Panc1 (cell line): ENCODE measurements around the gene CAVIN1. TPM values are rescaled to one million over a fixed set of nuclear protein-coding genes. Genes with fewer than 3 reads are reported as not detected.
A peak's percentile ranks its signal among the peaks of the same experiment; 100 is the strongest.

Experiments
- ATAC-seq: fragments of 200-7000 bp; cut with Tn5 transposase; 2 replicates; pipeline ENCODE4 v1.9.1; 2020; ENCODE audit warnings: mild to moderate bottlenecking, moderate library complexity
- BruUV-seq: library from RNA; stranded (reverse); fragments of 400-500 nt; replicated peaks from 2 replicates; lab custom pipeline; 2021; lab: Mats Ljungman, UMichigan
- CTCF ChIA-PET: fragments of 300-600 bp; sonication (Branson Sonifier 250); formaldehyde crosslinking; loops from one replicate; lab custom pipeline; 2022; ENCODE audit warnings: antibody characterized with exemption; lab: Charles Lee
- POLR2A ChIA-PET: fragments of 300-600 bp; sonication (Branson Sonifier 250); formaldehyde crosslinking; loops from one replicate; lab custom pipeline; 2022; ENCODE audit warnings: antibody characterized with exemption; lab: Charles Lee
- DNase-seq: peaks from one replicate; pipeline ENCODE4 v3.0.0-alpha.2; 2010; ENCODE audit warnings: low read depth, low spot score
- H3K27ac ChIP-seq: 2 replicates; pipeline ENCODE4 v1.5.1; 2011; ENCODE audit warnings: mild to moderate bottlenecking, low read length, inconsistent platforms
- H3K27me3 ChIP-seq: fragments of 200-500 bp; sonication (Bioruptor generic); 2 replicates; pipeline ENCODE4 v1.6.0; 2014; ENCODE audit warnings: low read length, inconsistent platforms; ENCODE audit not compliant: control insufficient read depth, insufficient read depth
- H3K36me3 ChIP-seq: fragments of 200-500 bp; sonication (Bioruptor generic); 2 replicates; pipeline ENCODE4 v1.5.1; 2014; ENCODE audit warnings: inconsistent platforms, mild to moderate bottlenecking, low read length, moderate library complexity; ENCODE audit not compliant: control insufficient read depth, insufficient read depth
- H3K4me1 ChIP-seq: 2 replicates; pipeline ENCODE4 v1.5.1; 2011; ENCODE audit warnings: inconsistent platforms, mild to moderate bottlenecking, low read length, moderate library complexity; ENCODE audit not compliant: control insufficient read depth, insufficient read depth
- H3K4me3 ChIP-seq, 2 experiments: 2 replicates each; pipeline ENCODE4 v1.5.1; 2011 to 2012; ENCODE audit warnings: low read depth in 2 of 2, low read length in 2 of 2, mild to moderate bottlenecking in 2 of 2, inconsistent platforms in 1 of 2, moderate library complexity in 1 of 2
- H3K9me3 ChIP-seq: fragments of 200-500 bp; sonication (Bioruptor generic); 2 replicates; pipeline ENCODE4 v1.5.1; 2014; ENCODE audit warnings: low read depth, mild to moderate bottlenecking, inconsistent platforms, low read length, moderate library complexity; ENCODE audit not compliant: control insufficient read depth, insufficient read depth
- CTCF ChIP-seq: fragments of 450-650 bp; IDR thresholded peaks from 2 replicates; pipeline ENCODE4 v1.5.1; 2017; ENCODE audit warnings: mild to moderate bottlenecking
- REST ChIP-seq, 2 experiments: IDR thresholded peaks; 2 replicates each; pipeline ENCODE4 v1.6.1; 2011 to 2012; ENCODE audit warnings: low read depth in 2 of 2, control low read depth in 1 of 2, low read length in 1 of 2, mild to moderate bottlenecking in 1 of 2, moderate library complexity in 1 of 2; ENCODE audit not compliant: insufficient read depth in 1 of 2
- SIN3A ChIP-seq: IDR thresholded peaks from 2 replicates; pipeline ENCODE4 v1.6.1; 2012; ENCODE audit warnings: low read depth, mild to moderate bottlenecking, low read length, moderate library complexity, borderline replicate concordance; ENCODE audit not compliant: insufficient read depth
- TCF7L2 ChIP-seq: IDR thresholded peaks from 2 replicates; pipeline ENCODE4 v1.6.1; 2011; ENCODE audit warnings: mild to moderate bottlenecking, low read depth, low read length, inconsistent platforms
- in situ Hi-C: cut with HindIII; loops from 2 replicates; pipeline ENCODE4 v1.10.0; 2016; ENCODE audit warnings: low sequenced_read_pairs, low pct_unique_long_range_greater_than_20kb
- intact Hi-C: fragments of 100-400 bp; cut with micrococcal nuclease; formaldehyde crosslinking; loops from one replicate; pipeline ENCODE4 v1.10.0; 2022; ENCODE audit not compliant: unreplicated experiment
- total RNA-seq: library from RNA; stranded (reverse); gene quantifications from one replicate; pipeline ENCODE4 v1.2.1, GENCODE V29; 2021; ENCODE audit not compliant: unreplicated experiment

CAVIN1 gene
- total RNA-seq, 1 experiment from 2014 or later, result 315 TPM

- no peak for TF ChIP-seq CTCF
Observed at GRCh38 chr17:42411361-42411760, 11.7 kb downstream of the CAVIN1 start (continued).

- H3K36me3 ChIP-seq, result no peaks in the 10 kb centered on the region
- ATAC-seq (no peak), DNase-seq (no peak)
- no peak overlapping the region for H3K4me3 ChIP-seq
- no peaks in the 10 kb centered on the region for H3K9me3 ChIP-seq
- no peaks in the 10 kb centered on the region for H3K27me3 ChIP-seq
- CTCF ChIA-PET, result no interaction called here
- peak overlapping the region; percentile 75 for H3K27ac ChIP-seq
- in situ Hi-C loops (no loop called here), intact Hi-C loops (no loop called here)
- H3K4me1 ChIP-seq, result peaks cover 49% of the 10 kb centered on the region
- POLR2A ChIA-PET, result no interaction called here
- TF ChIP-seq REST (IDR thresholded peaks at IDR 0.05; ENCODE audit: insufficient read depth in 1 of 2, low read depth in 2 of 2, low read length in 1 of 2), result no peak
- no peak for TF ChIP-seq TCF7L2
- no peak for TF ChIP-seq SIN3A
- no TSS peak for BruUV-seq
Observed at GRCh38 chr17:42410319-42410685, 12.8 kb downstream of the CAVIN1 start.

GRCh38 chr17:42409523-42410318 is 13.3 kb downstream of the CAVIN1 start:
- DNase-seq (no peak), ATAC-seq (peak; percentile 40; the same call in 1 of the 2 replicates)
- Histone ChIP-seq H3K27me3 (no peaks in the 10 kb centered on the region), H3K27ac (peak overlapping the region; percentile 75), H3K4me3 (no peak overlapping the region), H3K9me3 (no peaks in the 10 kb centered on the region), H3K4me1 (peaks cover 45% of the 10 kb centered on the region), H3K36me3 (no peaks in the 10 kb centered on the region)
- ChIA-PET POLR2A (no interaction called here), CTCF (no interaction called here)
- intact Hi-C loops (no loop called here), in situ Hi-C loops (no loop called here)
- BruUV-seq, result no TSS peak
- TF ChIP-seq CTCF (no peak), SIN3A (no peak), TCF7L2 (no peak)
